RPMI7951 (cell line): ENCODE results near the gene CD7. TPM values are rescaled to one million over a fixed set of nuclear protein-coding genes. Genes with fewer than 3 reads are reported as not detected.

ENCODE experiments used
- DNase-seq: peaks from one replicate; pipeline ENCODE4 v3.0.0-alpha.2; 2012; ENCODE audit warnings: low read depth
- total RNA-seq: library from RNA; depleted of rRNA; stranded (reverse); fragments of >200 nt; shearing (Covaris generic); gene quantifications from 2 replicates; pipeline ENCODE4 v1.2.3, GENCODE V29; 2014

CD7 gene
- total RNA-seq, 1 experiment from 2014 or later = not detected

DNA sequence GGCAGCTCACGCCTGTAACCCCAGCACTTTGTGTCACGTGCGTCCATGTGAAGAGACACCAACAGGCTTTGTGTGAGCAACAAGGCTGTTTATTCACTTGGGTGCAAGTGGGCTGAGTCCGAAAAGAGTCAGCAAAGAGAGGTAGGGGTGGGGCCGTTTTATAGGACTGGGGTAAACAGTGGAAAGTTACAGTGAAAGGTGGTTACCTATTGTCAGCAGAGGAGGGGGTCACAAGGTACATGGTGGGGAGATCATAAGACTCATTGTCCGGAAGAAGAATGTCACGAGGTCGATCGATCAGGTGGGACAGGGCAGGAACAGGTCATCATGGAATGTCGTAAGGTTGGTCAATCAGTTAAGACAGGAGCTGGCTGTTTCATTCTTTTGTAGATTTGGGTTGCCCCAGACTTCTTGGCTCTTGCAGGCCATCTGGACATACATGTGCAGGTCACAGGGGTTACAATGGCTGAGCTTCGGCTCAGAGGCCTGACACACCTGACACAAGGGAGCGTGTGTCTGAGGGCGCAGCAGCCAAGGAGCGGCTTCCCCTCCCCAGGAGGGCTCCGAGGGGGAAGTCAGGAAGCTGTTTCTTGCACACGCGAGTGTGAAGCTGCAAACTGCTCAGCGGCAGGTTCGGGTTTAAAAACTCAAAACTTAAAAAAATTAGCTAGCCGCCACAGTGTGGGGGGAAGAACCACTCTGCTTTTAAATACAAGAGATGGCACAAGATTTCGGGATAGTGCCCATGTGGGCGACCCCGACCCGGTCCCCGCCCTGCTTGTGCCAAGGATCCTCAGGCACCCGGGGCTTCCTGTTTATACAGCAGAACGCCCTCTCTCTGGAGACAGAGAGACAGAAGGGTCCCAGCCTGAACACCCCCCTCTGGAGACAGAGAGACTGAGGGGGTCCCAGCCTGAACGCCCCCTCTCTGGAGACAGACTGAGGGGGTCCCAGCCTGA, 29.2 kb upstream of the CD7 start:
- DNase-seq = no peak

DNA sequence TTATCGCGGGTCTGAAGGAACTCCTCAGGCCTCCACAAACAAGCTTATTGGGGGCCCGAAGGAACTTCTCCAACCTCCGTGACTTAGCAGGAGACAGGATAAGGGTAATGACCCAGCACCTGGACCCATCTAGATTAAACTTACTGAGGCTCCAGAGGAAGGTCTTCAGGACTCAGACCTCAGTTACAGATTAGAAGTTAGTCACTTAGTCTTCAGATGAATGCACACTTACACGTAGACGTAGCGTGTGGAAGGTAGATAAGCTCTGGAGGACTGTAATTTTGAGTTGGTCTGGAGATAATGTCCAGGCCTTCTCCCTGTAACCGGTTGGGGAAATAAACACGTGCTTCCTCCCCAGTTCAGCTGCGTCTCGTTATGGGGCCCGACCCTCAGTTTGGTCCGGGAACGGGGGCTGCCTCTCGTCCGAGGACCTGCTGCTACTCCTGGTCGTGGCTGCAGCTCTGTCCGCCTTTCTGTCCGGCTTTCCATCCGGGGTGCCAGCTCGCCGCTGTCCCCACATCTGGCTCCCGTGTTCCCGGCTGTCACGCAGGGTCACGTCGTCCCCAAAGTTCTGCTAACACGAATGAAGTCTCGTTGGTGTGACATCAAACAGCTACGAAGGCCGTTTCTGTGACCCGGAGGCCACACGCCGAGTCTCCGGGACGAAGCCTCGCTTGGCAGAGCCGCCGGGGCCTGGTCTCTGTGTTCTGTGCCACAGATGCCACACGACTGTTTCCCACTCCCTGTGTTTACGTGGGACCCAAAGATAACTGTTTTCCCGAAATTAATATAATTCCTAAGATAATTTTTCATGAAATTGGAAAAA, 28.0 kb upstream of the CD7 start:
- no peak for DNase-seq

DNA sequence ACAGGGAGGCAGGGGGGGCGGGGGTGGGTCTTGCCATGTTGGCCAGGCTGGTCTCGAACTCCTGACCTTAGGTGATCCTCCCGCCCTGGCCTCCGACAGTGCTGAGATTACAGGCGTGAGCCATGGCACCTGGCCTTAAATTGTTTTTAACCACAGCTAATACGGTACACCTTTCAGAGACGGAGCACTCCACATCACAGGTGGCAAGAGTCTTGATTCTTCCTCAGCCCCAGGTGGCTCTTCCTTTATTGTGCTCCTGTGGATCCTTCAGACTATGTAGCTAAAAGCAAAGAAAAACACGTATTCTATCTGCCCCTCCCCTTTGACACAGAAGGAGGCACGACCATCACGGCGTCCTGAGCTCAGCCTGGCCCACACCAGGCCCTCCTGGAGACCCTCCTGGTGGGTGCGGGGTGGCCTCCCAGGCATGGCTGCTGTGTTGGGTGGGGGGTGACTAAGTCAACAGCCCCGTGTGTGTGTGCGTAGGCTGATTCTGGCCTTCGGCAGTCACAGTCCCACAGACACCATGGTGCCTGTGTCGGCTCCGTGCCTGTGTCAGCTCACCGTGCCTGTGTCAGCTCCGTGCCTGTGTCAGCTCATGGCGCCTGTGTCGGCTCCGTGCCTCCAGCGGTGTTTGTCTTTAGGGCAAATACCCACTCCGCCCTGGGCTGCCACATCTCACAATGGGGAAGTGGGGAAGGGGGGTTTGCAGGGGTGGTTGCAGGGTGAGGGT, 26.9 kb upstream of the CD7 start:
- DNase-seq = no peak

DNA sequence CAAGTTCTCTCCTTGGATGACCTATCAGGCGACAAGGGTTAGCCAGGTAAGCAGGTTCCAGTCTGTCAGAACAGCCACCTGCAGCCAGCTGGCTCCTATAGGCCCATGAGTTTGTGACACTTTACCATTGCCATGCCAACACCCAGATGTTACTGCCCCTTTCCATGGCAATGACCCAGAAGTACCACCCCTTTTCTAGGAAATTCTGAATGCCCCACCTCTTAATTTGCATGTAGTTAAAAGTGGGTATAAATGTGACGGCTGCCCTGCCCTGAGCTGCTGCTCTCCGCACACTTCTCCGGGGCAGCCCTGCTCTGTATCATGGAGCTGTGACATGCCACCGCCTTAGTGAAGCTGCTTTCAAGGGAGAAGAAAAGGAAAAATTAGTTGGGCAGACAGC, 26.2 kb upstream of the CD7 start:
- no peak for DNase-seq

DNA sequence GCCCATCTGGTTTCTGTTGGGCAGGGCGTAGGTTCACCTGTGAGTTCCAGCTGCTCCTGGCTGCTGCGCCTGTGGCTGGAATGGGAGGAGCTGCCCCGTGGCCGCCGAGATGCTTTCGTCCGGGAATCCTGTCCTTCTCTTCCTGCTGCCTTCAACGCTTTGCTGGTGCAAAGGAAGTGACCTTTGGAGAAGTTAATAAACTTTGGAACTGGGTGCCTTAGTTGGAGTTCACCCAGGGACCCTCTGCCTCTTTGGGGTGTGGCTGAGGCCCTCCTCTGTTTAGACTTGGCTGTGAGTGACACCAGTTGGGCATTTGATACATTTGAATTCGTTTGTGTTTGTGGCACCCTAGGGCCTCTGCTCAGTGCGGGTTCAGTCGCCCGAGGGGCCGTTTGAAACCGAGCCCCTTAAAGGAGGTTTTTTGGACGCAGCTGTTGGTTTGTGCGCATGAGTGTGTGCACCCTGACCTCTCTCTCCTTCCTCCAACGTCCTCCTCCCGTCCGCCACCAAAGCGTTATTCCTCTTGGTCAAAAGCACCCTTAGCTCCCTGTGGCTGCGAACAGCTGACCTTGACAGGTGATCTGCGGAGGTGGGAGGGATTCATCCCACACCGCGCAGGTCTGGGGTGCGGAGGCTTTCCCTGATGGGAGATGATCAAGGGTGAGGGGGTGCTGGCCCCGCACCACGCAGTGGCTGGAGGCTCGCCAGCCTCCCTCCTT, 25.1 kb upstream of the CD7 start:
- DNase-seq = no peak

DNA sequence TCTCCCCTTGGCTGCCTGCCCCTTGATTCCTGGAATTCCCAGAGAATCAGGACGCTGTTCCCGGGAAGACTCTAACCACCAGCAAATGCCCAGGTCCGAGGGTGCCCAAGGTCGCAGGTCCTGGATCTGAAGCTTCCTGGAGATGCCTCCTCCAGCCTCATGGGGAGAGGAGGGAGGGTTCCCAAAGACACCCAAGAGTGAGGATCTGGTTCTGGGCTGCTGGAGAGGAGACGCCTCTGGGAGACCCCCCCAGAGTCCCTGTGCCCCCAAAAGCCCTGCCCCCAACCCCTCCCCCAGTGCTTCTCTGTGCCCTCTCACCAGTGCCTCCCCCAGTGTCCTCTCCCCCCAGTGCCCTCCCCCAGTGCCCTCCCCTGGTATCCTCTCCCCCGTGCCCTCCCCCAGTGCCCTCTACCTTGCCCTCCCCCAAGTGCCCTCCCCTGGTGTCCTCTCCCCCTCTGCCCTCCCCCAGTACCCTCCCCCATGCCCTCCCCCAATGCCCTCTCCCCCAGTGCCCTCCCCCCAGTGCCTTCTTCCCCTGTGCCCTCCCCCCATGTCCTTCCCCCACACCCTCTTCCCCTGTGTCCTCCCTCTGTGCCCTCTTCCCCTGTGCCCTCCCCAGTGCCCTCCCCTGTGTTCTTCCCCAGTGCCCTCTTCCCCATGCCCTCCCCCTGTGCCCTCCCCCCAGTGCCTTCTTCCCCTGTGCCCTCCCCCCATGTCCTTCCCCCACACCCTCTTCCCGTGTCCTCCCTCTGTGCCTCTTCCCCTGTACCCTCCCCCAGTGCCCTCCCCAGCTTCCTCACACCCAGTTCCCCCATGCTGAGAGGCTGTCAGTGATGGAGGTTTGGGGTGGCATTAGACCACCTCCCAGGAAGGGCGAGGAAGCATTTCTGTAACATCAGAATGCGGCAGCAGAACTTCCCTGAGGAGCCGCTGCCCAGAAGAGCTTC, 22.5 kb upstream of the CD7 start:
- no peak for DNase-seq

DNA sequence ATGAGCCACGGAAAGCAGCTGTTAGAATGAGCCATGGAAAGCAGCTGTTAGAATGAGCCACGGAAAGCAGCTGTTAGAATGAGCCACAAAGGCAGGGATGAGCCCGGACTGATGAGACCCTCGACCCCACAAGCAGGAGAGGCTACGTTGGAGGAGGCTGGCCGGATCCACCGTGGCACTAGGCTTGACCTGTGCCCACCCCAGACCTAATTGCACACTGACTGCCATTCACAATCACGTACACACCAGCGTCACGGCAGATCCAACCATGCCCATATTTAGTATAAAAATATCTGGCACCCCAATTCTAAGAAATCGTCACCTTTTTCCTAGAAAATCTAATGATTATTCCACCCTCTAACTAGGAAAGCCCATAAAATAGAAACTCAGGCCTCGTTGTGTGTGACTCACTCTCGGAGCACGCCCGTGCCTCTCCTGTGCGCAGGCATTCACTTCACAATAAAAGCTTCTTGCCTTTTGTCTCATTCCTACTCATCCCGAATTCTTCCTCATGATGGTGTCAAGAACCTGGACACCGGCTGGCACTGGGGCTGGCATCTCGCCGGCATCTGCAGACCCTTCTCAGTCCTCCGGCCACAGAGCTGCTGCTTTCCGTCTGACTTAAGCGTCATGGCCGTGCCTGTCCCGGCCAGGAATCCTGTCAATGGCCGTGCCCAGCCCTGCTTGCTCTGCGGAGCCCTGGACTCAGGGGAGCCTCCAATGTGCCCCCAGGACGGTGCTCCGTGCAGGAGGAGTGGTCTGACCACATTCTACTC, 21.6 kb upstream of the CD7 start:
- peak; percentile 80 for DNase-seq

DNA sequence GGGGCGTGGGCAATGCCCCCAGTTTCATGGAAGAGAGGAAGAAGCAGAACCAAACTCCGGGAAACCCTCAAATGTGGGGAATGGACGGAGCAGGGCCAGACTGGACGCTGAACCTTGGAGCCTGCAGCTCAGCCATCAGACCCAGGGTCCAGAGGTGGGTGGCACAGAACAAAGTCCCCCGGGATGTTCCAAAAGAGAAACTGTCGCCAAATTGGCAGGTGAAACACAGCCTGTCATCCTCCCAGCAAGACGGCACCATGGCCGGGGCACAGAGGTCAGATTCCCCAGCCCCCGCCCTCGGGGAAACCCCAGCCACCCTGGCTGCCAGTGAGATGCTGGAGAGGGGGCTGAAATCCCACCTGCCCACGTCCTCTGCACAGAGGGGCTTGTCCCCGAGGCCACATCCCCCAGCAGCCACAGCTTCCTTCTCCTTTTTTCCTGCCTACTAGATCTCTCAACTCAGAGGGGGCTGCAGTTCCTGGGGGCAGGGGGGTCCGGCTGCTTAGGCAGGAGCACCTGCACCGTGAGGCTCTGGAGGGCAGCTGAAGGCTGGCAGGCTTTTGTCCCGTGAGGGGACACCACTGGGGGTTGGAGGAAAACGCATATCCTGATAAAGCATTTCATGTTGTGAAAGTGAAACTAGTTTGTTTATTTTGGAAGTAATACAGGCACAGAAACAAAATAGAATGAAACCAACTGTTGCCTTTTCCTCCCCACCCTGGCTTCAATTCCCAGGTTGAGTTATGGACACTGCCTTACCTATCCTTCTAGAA, 17.4 kb upstream of the CD7 start:
- peak; percentile 41 for DNase-seq

DNA sequence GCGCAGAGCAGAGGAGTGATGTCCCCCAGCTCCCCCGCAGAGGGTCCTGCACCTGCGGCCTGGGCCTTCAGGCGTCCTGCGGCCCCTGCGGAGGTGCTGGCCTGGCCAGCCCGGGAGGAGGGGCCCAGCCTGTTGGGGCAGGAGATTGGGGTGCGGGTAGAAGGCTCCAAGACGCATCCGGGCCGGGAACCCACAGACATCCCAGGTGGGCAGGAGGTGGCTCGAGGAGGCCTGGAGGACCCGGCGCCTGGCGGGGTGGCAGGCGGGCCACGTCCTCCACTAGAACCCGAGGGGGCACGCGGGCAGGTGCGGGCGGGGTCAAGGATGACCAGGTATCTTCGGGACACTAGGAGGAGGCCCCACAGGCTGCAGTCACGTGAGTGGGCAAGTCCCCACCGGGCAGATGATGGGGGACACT, 16.8 kb upstream of the CD7 start:
- DNase-seq = no peak

DNA sequence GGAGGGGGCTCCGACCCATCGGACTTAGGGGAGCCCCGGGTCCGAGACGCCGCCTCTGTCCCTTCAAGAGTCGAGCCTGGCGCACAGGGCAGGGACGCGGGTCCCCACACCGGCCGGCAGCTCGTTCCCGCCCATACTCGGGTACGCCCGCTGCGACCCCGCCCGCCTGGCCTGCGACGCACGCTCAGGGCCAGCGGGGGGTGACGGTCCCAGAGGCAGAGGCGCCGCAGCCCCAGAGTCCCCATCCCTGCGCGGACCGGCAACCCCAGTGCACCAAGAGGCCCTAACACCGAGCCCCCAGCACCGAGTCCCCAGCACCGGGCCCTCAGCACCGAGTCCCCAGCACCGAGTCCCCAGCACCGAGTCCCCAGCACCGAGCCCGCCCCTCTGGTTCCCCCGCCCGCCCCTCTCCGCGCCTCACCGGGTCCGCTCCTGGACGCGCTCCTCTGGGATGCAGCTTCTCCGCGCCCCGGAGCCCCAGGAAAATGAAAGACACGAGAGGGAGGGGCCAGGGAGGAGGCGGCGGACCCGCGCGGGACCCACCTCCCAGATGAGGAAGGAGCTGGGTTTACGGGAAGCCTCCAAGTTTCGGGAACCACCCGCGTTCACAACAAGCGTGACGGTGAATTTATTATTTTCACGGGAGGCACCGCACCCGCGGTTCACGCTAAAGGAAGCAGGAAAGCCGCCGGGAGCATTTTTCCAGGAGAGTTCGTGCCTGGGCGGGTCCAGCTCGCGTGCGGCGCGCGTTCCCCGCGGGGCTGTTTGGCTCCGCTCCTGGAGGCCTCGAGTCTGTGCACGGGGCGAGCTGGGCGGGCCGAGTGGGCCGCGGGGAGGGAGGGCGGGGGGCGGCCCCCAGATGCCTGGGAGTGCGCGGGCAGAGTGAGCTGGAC, 16.1 kb upstream of the CD7 start, which contains the start of gene SECTM1:
Gene SECTM1 (minus strand): TSS at position 488 of the 893 bp plus-strand sequence. CDS start 6,526 bp downstream, outside the sequence.
- DNase-seq = peak; percentile 79

DNA sequence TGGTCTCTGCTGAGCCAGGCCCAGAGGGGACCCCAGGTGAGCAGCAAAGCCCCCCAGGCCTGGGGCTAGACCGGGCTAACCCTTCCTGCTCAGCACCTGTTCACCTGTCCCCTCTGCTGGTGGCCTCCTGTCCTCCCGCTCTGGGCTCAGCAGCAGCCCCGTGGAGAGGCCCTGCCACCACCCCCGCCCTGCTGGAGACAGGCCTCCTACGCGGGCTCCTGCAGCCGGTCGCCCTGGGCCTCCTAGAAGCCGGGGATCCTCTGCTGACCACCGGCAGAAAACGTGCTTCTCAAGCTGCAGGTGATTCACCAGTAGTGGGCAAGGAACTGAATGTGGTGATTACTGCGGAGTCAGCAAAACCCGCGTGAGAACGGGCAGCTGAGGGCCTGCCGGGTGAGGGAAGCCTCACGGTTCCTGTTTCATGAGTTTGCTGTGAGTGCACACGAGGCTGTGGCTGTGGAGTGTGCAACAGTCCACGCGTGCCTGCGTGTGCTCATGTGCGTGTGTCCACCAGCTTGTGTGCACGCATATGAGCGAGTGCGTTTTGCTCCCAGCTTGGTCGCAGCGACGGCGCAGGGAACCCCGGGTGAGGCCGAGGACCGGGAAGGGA, 15.4 kb upstream of the CD7 start:
- peak; percentile 57 for DNase-seq

DNA sequence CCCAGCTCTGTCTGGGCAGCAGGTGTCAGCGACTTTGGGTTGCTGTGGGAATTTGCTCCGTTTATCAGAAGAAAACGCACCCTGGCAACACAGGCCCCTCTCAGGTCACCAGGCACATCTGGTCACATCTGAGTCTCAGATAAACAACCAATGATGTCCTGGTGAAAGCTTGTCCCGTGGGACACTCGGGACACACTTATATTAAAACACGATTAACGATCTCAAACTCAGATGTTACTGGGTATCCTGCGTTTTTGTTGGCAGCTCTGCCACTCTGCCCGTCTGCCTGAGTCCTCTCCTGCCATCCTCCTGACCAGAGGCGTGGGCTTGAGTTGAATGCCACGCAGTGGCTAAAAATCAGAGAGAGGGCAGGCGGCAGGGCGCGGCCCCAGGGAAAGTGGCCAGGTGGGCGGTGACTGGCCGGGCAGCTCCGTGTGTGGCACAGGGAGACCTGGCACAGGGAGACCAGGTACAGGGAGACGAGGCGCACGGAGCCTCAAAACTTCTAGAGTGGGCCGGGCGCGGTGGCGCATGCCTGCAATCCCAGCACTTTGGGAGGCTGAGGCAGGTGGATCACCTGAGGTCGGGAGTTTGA, 14.0 kb upstream of the CD7 start:
- DNase-seq = no peak

DNA sequence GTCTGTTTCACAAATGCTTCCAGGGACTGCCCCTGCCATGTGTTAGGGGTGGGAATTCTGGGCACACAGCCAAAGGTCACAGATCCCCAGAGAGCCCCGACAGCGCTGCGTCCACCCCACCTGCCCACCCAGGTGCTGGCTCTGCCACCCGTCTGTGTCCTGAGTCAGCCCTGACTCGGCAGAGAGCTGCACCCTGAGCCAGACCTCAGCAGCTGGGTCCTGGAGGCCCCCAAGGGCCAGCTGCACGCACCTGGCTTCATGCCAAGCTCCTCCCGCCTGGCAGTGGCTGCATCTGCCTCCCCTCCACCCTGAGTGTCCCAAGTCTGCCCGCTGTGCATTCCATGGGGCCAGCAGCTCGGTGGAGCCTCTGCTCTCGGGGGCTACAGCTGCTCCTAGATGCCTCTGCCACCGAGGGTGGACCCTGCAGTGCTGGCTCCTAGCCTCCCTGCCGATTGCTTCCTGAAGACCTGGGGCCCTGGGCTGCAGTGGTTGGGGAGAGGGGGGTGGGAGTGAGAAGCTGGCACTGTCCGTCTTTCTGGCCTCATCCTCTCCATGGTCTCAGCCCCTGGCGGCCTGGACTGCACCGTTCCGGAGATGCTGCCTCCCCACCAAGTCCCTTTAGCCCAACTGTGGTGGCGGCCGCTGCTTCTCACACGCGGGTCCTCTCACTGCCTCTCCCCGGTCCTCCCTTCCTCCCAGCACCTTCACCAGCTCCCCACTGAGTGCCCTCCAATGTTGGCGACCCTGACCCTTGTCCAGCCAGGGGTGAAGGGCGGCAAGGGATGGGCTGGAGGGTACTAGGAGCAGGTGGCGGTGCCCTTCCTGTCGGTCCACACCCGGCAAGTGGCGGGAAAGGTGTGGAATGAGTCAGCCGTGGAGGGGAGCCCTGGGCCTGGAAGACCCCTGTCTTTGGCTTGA, 13.2 kb upstream of the CD7 start:
- DNase-seq = peak; percentile 85

DNA sequence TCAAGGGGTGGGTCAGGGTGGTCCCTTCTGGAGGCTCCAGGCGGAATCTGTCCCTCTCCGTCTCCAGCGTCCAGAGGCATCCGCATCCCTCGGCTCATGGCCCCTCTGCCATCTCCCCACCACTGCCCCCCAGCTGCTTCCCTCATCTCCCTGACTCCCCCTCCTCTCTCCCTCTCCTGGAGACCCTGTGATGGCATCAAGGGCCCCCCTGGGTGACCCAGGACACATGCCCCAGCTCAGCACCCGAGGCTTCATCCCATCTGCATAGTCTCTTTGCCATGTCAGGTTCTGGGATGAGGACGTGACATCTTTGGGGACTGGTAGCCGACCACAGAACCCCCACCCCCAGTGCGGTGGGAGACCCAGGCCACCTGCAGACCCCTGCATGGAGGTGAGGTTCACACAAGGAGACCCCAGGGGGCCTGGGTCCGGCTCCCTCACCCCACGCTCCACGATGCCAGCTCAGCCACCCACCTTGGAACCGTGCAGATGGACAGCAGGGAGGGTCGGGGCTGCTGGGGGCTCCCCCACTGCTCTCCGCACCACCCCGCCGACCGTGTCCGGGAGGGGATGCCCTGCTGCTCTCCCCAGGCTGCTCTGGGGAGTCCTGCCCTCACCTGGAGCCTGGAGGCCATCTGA, 12.4 kb upstream of the CD7 start:
- no peak for DNase-seq

DNA sequence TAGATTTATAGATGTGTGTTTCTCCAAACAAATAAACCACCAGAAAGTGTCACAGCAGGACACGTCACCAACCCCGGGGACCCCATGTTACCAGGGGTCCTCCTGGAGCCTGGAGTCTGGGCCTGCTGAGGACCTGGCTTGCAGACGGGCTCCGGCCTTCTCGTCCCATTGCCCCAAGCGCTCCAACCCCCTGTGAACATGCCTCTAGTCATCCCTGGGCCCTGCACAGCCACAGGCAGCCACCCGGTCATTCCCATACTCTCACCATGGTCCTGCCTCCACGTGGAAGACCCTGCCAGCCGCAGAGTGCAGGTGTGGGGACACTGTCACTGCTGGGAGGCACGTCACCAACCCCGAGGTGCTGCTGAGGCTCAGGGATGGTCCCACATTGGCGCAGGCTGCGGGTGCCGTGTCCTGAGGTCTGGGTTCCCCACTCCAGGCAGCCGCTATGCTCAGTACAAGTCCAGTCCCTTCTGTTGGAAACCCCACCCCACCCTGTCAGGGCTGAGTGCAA, 11.6 kb upstream of the CD7 start:
- no peak for DNase-seq
